CD4-positive, alpha-beta T cell treated with Interferon alpha-2 for 1 hour (primary cell): ENCODE measurements around the gene UBA5.

Experiments
- DNase-seq, 2 donors: peaks; one replicate each; pipeline ENCODE4 v3.0.0-alpha.2; 2020 to 2022

UBA5 gene

GRCh38 chr3:132721479-132722164 is 61.5 kb downstream of the UBA5 start:
- no peak for DNase-seq

DNA sequence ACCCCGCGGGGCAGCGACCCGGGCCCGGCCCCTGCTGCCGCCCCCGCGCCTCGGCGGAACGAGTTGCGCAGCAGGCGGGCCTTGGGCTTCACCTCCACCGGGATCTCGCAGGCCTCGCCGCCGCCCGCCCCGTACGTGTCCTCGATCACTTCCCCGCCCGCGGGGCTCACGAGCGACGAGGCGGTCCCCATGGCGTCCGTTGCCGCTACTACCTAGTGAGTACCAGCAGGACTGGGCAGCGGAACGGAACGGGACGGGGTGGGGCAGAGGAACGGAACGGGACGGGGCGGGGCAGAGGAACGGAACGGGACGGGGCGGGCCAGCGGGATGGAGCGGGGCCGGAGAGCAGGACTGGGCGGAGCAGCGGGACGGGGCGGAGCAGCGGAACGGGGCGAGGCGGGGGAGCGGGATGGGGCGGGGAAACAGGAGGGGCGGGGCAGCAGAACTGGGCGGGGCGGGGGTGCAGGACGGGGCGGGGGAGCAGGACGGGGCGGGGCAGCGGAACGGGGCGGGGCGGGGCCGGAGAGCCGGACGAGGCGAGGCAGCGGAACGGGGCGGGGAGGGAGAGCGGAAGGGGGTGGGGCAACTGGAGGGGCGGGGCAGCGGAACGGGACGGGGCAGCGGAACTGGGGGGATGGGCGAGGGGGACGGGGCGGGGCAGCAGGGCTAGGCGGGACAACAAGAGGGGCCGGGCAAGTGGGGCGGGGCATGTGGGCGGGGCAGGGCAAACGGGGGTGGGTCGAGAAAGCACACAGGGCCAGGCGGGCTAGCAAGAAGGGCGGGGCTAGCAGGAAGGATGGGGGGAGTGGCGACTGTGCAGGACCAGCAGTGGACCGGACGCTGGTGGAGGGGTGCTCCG is 62.3 kb downstream of the UBA5 start, which contains the start of gene NPHP3:
Gene NPHP3 (minus strand): TSS at position 245 of the 859 bp plus-strand sequence. CDS start 54 bp downstream, at position 191.
- DNase-seq, result peak; percentile 94 to 97

GRCh38 chr3:132723024-132723950 is 63.2 kb downstream of the UBA5 start:
- no peak for DNase-seq

DNA sequence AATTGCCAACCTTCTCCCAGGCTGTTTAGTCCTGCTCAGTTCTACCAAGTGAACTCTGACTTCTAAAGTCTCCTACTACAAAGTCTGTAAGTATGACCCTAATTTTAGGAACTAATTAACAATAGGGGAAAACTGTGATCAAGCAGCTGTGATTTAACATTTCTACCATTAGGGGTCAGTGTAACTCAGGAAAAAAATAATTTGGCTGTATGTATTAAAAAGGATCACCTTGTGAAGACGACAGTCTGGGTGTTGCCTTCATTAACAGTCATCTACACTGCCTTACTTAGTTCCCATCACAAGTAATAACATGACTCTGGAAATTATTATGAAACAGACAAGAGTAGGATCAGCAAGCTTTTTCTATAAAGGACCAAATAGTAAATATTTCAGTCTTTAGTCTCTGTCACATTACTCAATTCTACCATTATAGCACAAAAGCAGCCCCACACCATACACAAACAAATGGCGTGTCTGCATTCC is 66.3 kb downstream of the UBA5 start:
- DNase-seq, result peak in 1 of 2 donors; percentile 77
